NB4 (cell line): ENCODE measurements around the gene CDC73.

Experiments used
- CTCF ChIP-seq: IDR thresholded peaks from one replicate; pipeline ENCODE4 v1.5.1; 2012; ENCODE audit warnings: low read depth, low read length
- POLR2A ChIP-seq: IDR thresholded peaks from 2 replicates; pipeline ENCODE4 v1.6.1; 2011; ENCODE audit warnings: mild to moderate bottlenecking; ENCODE audit not compliant: insufficient read length; ENCODE audit errors: extremely low read depth

- TF ChIP-seq POLR2A (no peak), CTCF (no peak)
These were observed 65.3 kb downstream of the CDC73 start for GRCh38 chr1:193187114-193187513.
